Liver (tissue), 3 donors: ENCODE measurements around the gene FGF14.

ENCODE experiments used
- CTCF ChIP-seq: fragments of 150-350 bp; IDR thresholded peaks from 2 replicates; pipeline ENCODE4 v1.5.1; 2017; ENCODE audit warnings: improper control_type of control experiment, low read depth, low read length; ENCODE audit not compliant: missing input control
- GABPA ChIP-seq, 2 donors: IDR thresholded peaks in 1 of 2; conservative IDR thresholded peaks in 1 of 2; 2 replicates each; pipeline ENCODE4 v1.6.1; 2016; ENCODE audit warnings: antibody characterized with exemption in 2 of 2, mild to moderate bottlenecking in 1 of 2, moderate library complexity in 1 of 2
- JUND ChIP-seq, 2 donors: IDR thresholded peaks; 2 replicates each; pipeline ENCODE4 v1.6.1; 2016; ENCODE audit warnings: antibody characterized with exemption in 2 of 2
- RAD21 ChIP-seq, 2 donors: IDR thresholded peaks; 2 replicates each; pipeline ENCODE4 v1.6.1; 2016; ENCODE audit warnings: antibody characterized with exemption in 2 of 2, mild to moderate bottlenecking in 2 of 2
- SP1 ChIP-seq: IDR thresholded peaks from 2 replicates; pipeline ENCODE4 v1.6.1; 2018; ENCODE audit warnings: antibody characterized with exemption, mild to moderate bottlenecking
- TAF1 ChIP-seq: conservative IDR thresholded peaks from 2 replicates; pipeline ENCODE4 v1.6.1; 2016; ENCODE audit warnings: antibody characterized with exemption, mild to moderate bottlenecking
- YY1 ChIP-seq: IDR thresholded peaks from 2 replicates; pipeline ENCODE4 v1.6.1; 2016; ENCODE audit warnings: antibody characterized with exemption, mild to moderate bottlenecking
- ZBTB33 ChIP-seq: IDR thresholded peaks from 2 replicates; pipeline ENCODE4 v1.6.1; 2016; ENCODE audit warnings: antibody characterized with exemption
- TF ChIP-seq, protein P1 (sequence below): IDR thresholded peaks from 2 replicates; pipeline ENCODE4 v1.6.1; 2016; ENCODE audit warnings: antibody characterized with exemption, mild to moderate bottlenecking
- donor health status: healthy.
- donor health status: healthy.

DNA sequence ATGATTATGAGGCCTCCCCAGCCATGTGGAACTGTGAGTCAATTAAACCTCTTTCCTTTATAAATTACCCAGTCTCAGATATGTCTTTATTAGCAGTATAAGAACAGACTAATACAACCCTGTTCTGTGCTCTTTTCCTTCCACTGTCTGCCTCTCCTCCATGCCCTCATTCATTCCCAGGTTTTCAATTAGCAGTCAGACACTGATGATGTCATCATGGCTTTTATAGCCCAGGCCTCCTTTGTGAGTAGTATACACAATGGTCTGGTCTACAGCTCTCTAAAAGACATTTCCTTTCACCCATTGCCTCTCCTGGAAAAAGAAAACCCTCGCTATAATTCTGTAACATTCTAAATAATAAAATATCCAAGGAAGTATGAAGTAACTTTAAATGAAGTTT is 25.5 kb downstream of the FGF14 start:
- TF ChIP-seq CTCF (no peak), TAF1 (no peak), GABPA (IDR thresholded peaks at IDR 0.05 in 1 of 2, conservative IDR thresholded peaks at IDR 0.05 in 1 of 2) (no peak), JUND (IDR thresholded peaks at IDR 0.05) (no peak), SP1 (no peak), ZBTB33 (no peak), RAD21 (IDR thresholded peaks at IDR 0.05) (no peak), YY1 (no peak)
- TF ChIP-seq, protein P1, sequence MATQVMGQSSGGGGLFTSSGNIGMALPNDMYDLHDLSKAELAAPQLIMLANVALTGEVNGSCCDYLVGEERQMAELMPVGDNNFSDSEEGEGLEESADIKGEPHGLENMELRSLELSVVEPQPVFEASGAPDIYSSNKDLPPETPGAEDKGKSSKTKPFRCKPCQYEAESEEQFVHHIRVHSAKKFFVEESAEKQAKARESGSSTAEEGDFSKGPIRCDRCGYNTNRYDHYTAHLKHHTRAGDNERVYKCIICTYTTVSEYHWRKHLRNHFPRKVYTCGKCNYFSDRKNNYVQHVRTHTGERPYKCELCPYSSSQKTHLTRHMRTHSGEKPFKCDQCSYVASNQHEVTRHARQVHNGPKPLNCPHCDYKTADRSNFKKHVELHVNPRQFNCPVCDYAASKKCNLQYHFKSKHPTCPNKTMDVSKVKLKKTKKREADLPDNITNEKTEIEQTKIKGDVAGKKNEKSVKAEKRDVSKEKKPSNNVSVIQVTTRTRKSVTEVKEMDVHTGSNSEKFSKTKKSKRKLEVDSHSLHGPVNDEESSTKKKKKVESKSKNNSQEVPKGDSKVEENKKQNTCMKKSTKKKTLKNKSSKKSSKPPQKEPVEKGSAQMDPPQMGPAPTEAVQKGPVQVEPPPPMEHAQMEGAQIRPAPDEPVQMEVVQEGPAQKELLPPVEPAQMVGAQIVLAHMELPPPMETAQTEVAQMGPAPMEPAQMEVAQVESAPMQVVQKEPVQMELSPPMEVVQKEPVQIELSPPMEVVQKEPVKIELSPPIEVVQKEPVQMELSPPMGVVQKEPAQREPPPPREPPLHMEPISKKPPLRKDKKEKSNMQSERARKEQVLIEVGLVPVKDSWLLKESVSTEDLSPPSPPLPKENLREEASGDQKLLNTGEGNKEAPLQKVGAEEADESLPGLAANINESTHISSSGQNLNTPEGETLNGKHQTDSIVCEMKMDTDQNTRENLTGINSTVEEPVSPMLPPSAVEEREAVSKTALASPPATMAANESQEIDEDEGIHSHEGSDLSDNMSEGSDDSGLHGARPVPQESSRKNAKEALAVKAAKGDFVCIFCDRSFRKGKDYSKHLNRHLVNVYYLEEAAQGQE: no peak
